HepG2 (cell line): Measurements from ENCODE around the gene TNS4. TPM values are rescaled to one million over a fixed set of nuclear protein-coding genes. Genes with fewer than 3 reads are reported as not detected.

Source experiments
- ADNP ChIP-seq: sonication (generic); formaldehyde crosslinking; IDR thresholded peaks from 2 replicates; pipeline ENCODE4 v1.4.0; 2020; ENCODE audit warnings: missing genetic modification reagents
- ATF7-NPFF ChIP-seq: sonication (generic); formaldehyde crosslinking; IDR thresholded peaks from 2 replicates; pipeline ENCODE4 v1.8.1; 2023; ENCODE audit warnings: mild to moderate bottlenecking, low read depth, missing genetic modification reagents, moderate library complexity
- CENPT ChIP-seq: sonication (generic); formaldehyde crosslinking; IDR thresholded peaks from 2 replicates; pipeline ENCODE4 v1.8.0; 2022; ENCODE audit warnings: low read depth, mild to moderate bottlenecking, moderate library complexity, missing genetic modification reagents
- HDAC1 ChIP-seq: sonication (generic); formaldehyde crosslinking; IDR thresholded peaks from 2 replicates; pipeline ENCODE4 v1.5.1; 2020; ENCODE audit warnings: mild to moderate bottlenecking, missing genetic modification reagents
- HDAC2 ChIP-seq: sonication (generic); formaldehyde crosslinking; IDR thresholded peaks from 2 replicates; pipeline ENCODE4 v1.4.0; 2020; ENCODE audit warnings: missing genetic modification reagents
- HNRNPLL ChIP-seq: fragments of 200-400 bp; formaldehyde crosslinking; IDR thresholded peaks from 2 replicates; pipeline ENCODE4 v1.6.1; 2017; ENCODE audit warnings: mild to moderate bottlenecking, low read depth, low read length; ENCODE audit not compliant: poor library complexity, severe bottlenecking
- IKZF1 ChIP-seq: fragments of 450-650 bp; IDR thresholded peaks from 2 replicates; pipeline ENCODE4 v1.7.1; 2016
- MIER3 ChIP-seq: IDR thresholded peaks from 2 replicates; pipeline ENCODE4 v1.6.1; 2016; ENCODE audit warnings: missing compliant biosample characterization, borderline replicate concordance
- NR2F2 ChIP-seq: IDR thresholded peaks from 2 replicates; pipeline ENCODE4 v1.6.1; 2012; ENCODE audit warnings: low read depth, inconsistent platforms, borderline replicate concordance
- RCOR2 ChIP-seq: IDR thresholded peaks from 2 replicates; pipeline ENCODE4 v1.6.1; 2016; ENCODE audit warnings: missing biosample characterization, missing genetic modification reagents
- SNAPC4 ChIP-seq: sonication (generic); formaldehyde crosslinking; IDR thresholded peaks from 2 replicates; pipeline ENCODE4 v1.4.0; 2020; ENCODE audit warnings: mild to moderate bottlenecking, missing genetic modification reagents
- TEAD3 ChIP-seq: optimal IDR thresholded peaks from 2 replicates; pipeline ENCODE3; 2016; ENCODE audit warnings: borderline replicate concordance
- ZBTB4 ChIP-seq: sonication (generic); formaldehyde crosslinking; IDR thresholded peaks from 2 replicates; pipeline ENCODE4 v1.4.0; 2020; ENCODE audit warnings: missing genetic modification reagents, mild to moderate bottlenecking, borderline replicate concordance
- ZFP1 ChIP-seq: IDR thresholded peaks from 2 replicates; pipeline ENCODE4 v1.6.1; 2016
- ZNF160 ChIP-seq: sonication (generic); formaldehyde crosslinking; IDR thresholded peaks from 2 replicates; pipeline ENCODE4 v1.8.0; 2022; ENCODE audit warnings: mild to moderate bottlenecking, inconsistent platforms, missing genetic modification reagents
- ZNF44 ChIP-seq: sonication (generic); formaldehyde crosslinking; IDR thresholded peaks from 2 replicates; pipeline ENCODE4 v1.5.1; 2020; ENCODE audit warnings: mild to moderate bottlenecking, missing genetic modification reagents
- ZNF484 ChIP-seq: sonication (generic); formaldehyde crosslinking; IDR thresholded peaks from 2 replicates; pipeline ENCODE4 v1.5.1; 2020; ENCODE audit warnings: mild to moderate bottlenecking, low read depth, missing genetic modification reagents, borderline replicate concordance
- ZNF616 ChIP-seq: sonication (generic); formaldehyde crosslinking; IDR thresholded peaks from 2 replicates; pipeline ENCODE4 v1.5.0; 2020; ENCODE audit warnings: low read depth, mild to moderate bottlenecking, missing genetic modification reagents
- ZNF766 ChIP-seq: sonication (generic); formaldehyde crosslinking; IDR thresholded peaks from 2 replicates; pipeline ENCODE4 v1.5.0; 2020; ENCODE audit warnings: missing genetic modification reagents, borderline replicate concordance
- ZNF841 ChIP-seq: sonication (generic); formaldehyde crosslinking; IDR thresholded peaks from 2 replicates; pipeline ENCODE4 v1.8.1; 2023; ENCODE audit warnings: missing genetic modification reagents, borderline replicate concordance
- ZSCAN21 ChIP-seq: sonication (generic); formaldehyde crosslinking; IDR thresholded peaks from 2 replicates; pipeline ENCODE4 v1.8.0; 2022; ENCODE audit warnings: mild to moderate bottlenecking, missing genetic modification reagents, moderate library complexity, borderline replicate concordance
- polyA plus RNA-seq, 8 experiments: library from polyadenylated mRNA; depleted of rRNA in 3 of 8; stranded (reverse) in 7 of 8; unstranded in 1 of 8; fragments of >200 nt; fragmentation: Illumina TruSeq in 4 of 8; extraction: Trizol in 4 of 8; gene quantifications; 2 replicates each; pipeline versions ENCODE4 v1.2.1 to v1.2.3, GENCODE V29; 2011 to 2016; ENCODE audit warnings: low read depth in 4 of 8, missing spikeins in 1 of 8, mixed read lengths in 1 of 8; ENCODE audit not compliant: insufficient read depth in 1 of 8
- total RNA-seq, 5 experiments: library from RNA; depleted of rRNA; stranded (reverse); fragments of >200 nt; fragmentation: Illumina TruSeq; extraction: Trizol; gene quantifications; 2 replicates each; pipeline ENCODE4 v1.2.3, GENCODE V29; 2016; ENCODE audit warnings: low read depth in 1 of 5
- TF ChIP-seq, protein P1 (sequence below): fragments of 450-650 bp; IDR thresholded peaks from 2 replicates; pipeline ENCODE4 v1.6.1; 2017

Gene TNS4
- total and polyA plus RNA-seq, 2 of the 13 experiments (the other 11 are each of a cell fraction or from before 2014, with no cell fraction given): 0.58 to 2.1 TPM

GRCh38 chr17:40458851-40459482 is 42.5 kb downstream of the TNS4 start (continued):
- no peak for TF ChIP-seq ZBTB4
- TF ChIP-seq ZNF160 (CRISPR knock-in tag): no peak
- TF ChIP-seq ZNF616 (CRISPR knock-in tag): no peak
- TF ChIP-seq ZNF841 (CRISPR knock-in tag): no peak
- 0 out of 2 replicates have a peak, but pooled peaks have one; percentile 43 for TF ChIP-seq IKZF1
- no peak for TF ChIP-seq NR2F2
- TF ChIP-seq ZNF766 (CRISPR knock-in tag): no peak
- TF ChIP-seq ZFP1 (CRISPR knock-in tag): no peak
- TF ChIP-seq CENPT: 0 out of 2 replicates have a peak, but pooled peaks have one; percentile 42
- no peak for TF ChIP-seq SNAPC4 (CRISPR knock-in tag)
- TF ChIP-seq RCOR2: no peak
- no peak for TF ChIP-seq ZNF44
- no peak for TF ChIP-seq ATF7-NPFF
- TF ChIP-seq, protein P1, sequence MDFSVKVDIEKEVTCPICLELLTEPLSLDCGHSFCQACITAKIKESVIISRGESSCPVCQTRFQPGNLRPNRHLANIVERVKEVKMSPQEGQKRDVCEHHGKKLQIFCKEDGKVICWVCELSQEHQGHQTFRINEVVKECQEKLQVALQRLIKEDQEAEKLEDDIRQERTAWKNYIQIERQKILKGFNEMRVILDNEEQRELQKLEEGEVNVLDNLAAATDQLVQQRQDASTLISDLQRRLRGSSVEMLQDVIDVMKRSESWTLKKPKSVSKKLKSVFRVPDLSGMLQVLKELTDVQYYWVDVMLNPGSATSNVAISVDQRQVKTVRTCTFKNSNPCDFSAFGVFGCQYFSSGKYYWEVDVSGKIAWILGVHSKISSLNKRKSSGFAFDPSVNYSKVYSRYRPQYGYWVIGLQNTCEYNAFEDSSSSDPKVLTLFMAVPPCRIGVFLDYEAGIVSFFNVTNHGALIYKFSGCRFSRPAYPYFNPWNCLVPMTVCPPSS: peak; percentile 87; the same call in 1 of the 2 replicates
- no peak for TF ChIP-seq HDAC2
- 0 out of 2 replicates have a peak, but pooled peaks have one; percentile 53 for TF ChIP-seq ZSCAN21
- TF ChIP-seq ADNP: no peak
- TF ChIP-seq HNRNPLL: no peak
- no peak for TF ChIP-seq HDAC1 (CRISPR knock-in tag)
- TF ChIP-seq TEAD3 (CRISPR knock-in tag): no peak
- no peak for TF ChIP-seq MIER3
- TF ChIP-seq ZNF484 (CRISPR knock-in tag): no peak
